ENCODE measurements around the gene IMMP2L.

The IMMP2L gene

DNA sequence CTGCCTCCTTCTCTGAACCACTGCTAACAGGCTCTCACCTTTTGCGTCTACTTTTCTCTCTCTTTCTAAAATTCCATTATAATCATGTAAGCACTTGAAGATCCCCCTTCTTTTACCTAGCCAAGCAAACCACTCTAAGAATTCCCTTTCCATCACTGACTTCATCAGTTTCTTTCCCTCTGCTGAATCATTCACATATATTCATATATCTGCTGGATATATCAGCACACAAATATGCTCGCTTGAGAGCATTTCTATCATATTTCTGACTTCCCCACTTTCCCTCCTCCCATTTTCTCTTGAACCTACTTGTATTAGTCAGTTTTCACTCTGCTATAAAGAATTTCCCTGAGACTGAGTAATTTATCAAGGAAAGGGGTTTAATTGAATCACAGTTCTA lies 555.6 kb downstream of the IMMP2L start:
- no peak for DNase-seq (ENCODE audit: low spot score in 2 of 2)
- Mint-ChIP-seq H3K4me3 (no peak overlapping the region), H3K27ac (ENCODE audit: low read depth) (no peak overlapping the region), H3K4me1 (peaks cover 1% of the 10 kb centered on the region), H3K36me3 (ENCODE audit: insufficient read depth) (no peaks in the 10 kb centered on the region), H3K9me3 (no peaks in the 10 kb centered on the region), H3K27me3 (no peaks in the 10 kb centered on the region)
- no peak for ATAC-seq (replicated peaks; ENCODE audit: extremely low read depth, poor library complexity, severe bottlenecking)

DNA sequence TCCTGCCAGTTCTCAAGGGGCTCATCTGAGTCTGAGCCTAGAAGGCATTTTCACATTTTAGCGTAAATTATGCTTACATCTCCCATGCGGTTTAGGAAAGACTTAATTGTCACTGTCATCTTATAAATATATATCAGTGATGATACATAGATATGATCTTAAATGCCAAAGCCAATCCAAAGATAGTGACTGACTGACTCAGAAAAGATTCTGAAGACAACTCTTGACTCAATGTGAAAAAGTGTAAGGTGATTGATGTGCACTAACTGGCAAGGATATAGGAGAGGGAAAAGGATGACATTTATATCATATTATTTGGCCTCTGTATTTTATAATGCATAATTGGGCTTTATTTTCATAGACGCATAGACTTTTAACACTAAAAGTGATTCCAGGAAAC lies 556.3 kb downstream of the IMMP2L start:
- Mint-ChIP-seq H3K4me1 (no peaks in the 10 kb centered on the region), H3K36me3 (ENCODE audit: insufficient read depth) (no peaks in the 10 kb centered on the region), H3K27me3 (no peaks in the 10 kb centered on the region), H3K27ac (ENCODE audit: low read depth) (no peak overlapping the region), H3K4me3 (no peak overlapping the region), H3K9me3 (no peaks in the 10 kb centered on the region)
- ATAC-seq (replicated peaks; ENCODE audit: extremely low read depth, poor library complexity, severe bottlenecking) = no peak
- no peak for DNase-seq (ENCODE audit: low spot score in 2 of 2)

DNA sequence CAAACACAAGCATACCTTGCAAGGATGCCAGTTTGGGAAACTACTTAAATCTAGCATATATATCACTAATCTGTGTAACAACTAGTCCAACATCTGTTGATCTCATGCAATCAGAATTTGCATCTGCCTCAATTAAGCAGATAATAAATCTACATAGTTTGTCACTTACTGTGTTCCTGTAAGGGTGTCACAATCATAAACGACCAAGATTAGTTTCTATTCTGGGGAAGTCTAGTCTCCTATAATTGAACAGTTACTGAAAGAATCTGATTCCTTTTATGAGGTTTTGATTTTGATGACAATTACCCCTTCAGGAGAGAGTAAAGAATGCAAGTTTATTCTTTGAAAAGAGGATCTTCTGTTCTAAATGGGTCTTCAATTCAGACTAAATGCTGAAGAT lies 556.8 kb downstream of the IMMP2L start:
- Mint-ChIP-seq H3K4me3 (no peak overlapping the region), H3K9me3 (no peaks in the 10 kb centered on the region), H3K27me3 (no peaks in the 10 kb centered on the region), H3K4me1 (no peaks in the 10 kb centered on the region), H3K27ac (ENCODE audit: low read depth) (no peak overlapping the region), H3K36me3 (ENCODE audit: insufficient read depth) (no peaks in the 10 kb centered on the region)
- DNase-seq (ENCODE audit: low spot score in 2 of 2) (no peak), ATAC-seq (replicated peaks; ENCODE audit: extremely low read depth, poor library complexity, severe bottlenecking) (no peak)

DNA sequence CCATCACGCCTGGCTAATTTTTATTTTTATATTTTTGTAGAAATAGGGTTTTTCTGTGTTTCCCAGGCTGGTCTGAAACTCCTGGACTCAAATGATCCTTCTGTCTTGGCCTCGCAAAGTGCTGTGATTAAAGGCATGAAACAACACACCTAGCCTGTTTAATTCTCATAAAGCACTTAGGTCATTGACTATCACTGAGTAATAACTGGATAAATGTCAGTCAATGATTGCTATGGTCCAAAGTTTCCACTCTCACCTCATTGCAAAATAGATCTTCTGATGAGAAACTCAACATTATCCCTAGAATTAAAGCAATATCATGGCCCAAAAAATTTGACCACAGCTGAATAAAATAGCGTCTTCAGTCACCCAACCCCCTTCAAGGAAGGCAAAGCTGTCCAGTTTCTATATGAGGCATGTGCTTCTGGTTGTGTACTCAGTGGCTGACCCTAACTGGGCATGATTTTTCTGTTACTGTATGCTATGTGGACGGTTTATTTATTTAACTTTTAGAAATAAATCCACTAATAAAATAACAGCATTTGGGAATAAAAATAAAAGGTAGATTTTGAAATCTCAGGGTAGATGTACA lies 557.9 kb downstream of the IMMP2L start:
- H3K4me1 Mint-ChIP-seq = no peaks in the 10 kb centered on the region
- H3K9me3 Mint-ChIP-seq = no peaks in the 10 kb centered on the region
- DNase-seq (ENCODE audit: low spot score in 2 of 2) (no peak), ATAC-seq (replicated peaks; ENCODE audit: extremely low read depth, poor library complexity, severe bottlenecking) (no peak)
- no peaks in the 10 kb centered on the region for H3K36me3 Mint-ChIP-seq (ENCODE audit: insufficient read depth)
- H3K27me3 Mint-ChIP-seq = no peaks in the 10 kb centered on the region
- no peak overlapping the region for H3K4me3 Mint-ChIP-seq
- H3K27ac Mint-ChIP-seq (ENCODE audit: low read depth) = no peak overlapping the region

DNA sequence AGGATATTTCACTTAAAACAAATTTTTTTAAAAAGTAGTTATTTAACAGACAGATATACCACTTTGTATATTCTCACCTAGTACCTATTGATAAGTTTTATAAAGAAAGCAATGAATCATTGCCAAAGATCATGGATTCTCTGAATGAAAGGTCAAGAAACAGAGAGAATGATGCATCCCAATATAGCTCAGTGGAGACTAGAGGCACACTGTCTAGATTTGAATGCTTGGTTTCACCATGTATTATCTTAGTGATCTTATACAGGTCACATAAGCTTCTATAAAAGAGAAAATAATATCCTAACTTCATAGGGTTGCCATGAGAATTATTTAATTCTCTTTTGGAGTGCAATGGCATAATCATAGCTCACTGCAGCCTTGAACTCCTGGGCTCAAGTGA lies 558.4 kb downstream of the IMMP2L start:
- Mint-ChIP-seq H3K27me3 (no peaks in the 10 kb centered on the region), H3K27ac (ENCODE audit: low read depth) (no peak overlapping the region), H3K4me1 (no peaks in the 10 kb centered on the region), H3K36me3 (ENCODE audit: insufficient read depth) (no peaks in the 10 kb centered on the region), H3K9me3 (no peaks in the 10 kb centered on the region), H3K4me3 (no peak overlapping the region)
- DNase-seq (ENCODE audit: low spot score in 2 of 2) (no peak), ATAC-seq (replicated peaks; ENCODE audit: extremely low read depth, poor library complexity, severe bottlenecking) (no peak)

DNA sequence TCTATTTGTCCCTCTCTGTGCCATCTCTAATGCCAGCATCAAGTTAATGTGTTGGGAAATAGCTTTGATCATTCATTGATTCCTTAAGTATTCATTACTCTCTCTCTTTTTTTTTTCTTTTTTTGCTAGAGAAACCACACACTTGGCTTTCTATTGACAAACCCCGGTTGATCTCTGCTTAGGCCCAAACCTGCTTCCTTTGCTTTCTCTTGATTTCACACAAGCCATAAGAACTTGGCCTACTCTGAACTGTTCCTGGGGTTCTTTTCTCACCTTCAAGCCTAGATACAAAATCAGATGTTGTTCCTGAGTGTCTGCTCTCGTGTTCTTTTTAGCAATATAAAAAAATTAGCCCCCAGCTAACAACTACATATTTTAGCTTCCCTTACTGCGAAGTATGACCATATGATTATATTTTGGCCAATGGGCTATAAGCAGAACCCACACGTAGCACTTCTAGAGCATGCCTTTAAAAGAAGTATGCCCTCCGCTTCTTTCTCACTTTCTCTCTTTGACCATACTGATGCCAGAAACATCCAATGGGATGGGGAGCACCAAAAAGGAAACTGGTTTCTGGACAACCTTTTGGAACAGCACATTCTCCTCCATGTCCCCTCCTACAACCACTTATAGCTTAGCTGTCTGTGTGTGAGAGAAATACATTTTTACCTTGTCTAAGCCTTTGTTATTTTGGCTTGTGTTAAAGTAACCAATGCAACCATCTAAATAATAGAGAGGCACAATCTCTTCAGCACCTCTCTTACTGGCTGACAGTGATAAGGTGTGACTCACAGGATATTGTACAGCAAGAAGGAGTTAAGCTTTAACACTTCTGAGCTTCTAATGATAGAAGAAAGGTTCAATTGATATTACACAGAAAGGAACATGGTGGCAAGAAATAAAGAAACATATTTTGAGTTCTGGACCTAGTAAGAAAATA lies 568.0 kb downstream of the IMMP2L start:
- DNase-seq (ENCODE audit: low spot score in 2 of 2) (no peak), ATAC-seq (replicated peaks; ENCODE audit: extremely low read depth, poor library complexity, severe bottlenecking) (peak; percentile 54)
- Mint-ChIP-seq H3K36me3 (ENCODE audit: insufficient read depth) (no peaks in the 10 kb centered on the region), H3K27me3 (no peaks in the 10 kb centered on the region), H3K27ac (ENCODE audit: low read depth) (peak overlapping the region; percentile 23), H3K4me3 (no peak overlapping the region), H3K9me3 (no peaks in the 10 kb centered on the region), H3K4me1 (peaks cover 25% of the 10 kb centered on the region)

DNA sequence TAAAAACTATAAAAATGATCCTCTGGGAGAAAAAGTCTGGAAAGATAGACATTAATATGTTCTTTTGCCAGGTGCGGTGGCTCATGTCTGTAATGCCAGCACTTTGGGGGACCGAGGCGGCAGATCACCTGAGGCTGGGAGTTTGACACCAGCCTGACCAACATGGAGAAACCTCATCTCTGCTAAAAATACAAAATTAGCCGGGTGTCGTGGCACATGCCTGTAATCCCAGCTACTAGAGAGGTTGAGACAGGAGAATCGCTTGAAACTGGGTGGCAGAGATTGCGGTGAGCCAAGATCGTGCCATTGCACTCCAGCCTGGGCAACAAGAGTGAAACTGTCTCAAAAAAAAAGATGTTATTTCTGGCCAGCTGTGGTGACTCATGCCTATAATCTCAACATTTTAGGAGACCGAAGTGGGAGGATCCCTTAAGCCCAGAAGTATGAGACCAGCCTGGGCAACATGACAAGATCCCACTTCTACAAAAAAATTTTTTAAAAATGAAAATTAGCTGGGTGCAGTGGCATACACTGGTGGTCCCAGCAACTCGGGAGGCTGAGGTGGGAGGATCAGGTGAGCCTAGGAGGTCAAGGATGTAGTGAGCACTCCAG lies 573.3 kb downstream of the IMMP2L start:
- DNase-seq (ENCODE audit: low spot score in 2 of 2) (no peak), ATAC-seq (replicated peaks; ENCODE audit: extremely low read depth, poor library complexity, severe bottlenecking) (no peak)
- no peaks in the 10 kb centered on the region for H3K27me3 Mint-ChIP-seq
- H3K27ac Mint-ChIP-seq (ENCODE audit: low read depth) = no peak overlapping the region
- H3K36me3 Mint-ChIP-seq (ENCODE audit: insufficient read depth) = peaks cover 2% of the 10 kb centered on the region
- no peak overlapping the region for H3K4me3 Mint-ChIP-seq
- H3K9me3 Mint-ChIP-seq = no peaks in the 10 kb centered on the region
- peaks cover 10% of the 10 kb centered on the region for H3K4me1 Mint-ChIP-seq

DNA sequence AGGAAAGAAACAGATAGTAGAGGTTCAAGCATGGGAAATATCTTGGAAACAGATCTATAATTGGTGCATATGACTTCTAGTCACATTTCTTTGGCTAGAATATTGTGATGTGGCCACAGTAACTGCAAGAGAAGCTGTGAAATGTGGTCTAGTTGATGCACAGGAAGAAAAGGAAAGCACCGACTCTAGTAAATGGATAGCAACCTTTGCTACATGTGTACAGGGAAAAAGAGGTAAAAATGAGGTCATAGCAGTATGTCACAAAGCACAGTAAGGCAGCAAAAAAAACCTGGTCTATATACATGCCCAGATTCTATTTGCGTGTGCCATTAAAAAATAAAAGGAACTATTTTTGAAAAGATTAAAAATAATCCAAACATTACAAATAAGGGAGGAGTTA lies 573.9 kb downstream of the IMMP2L start:
- no peak overlapping the region for H3K4me3 Mint-ChIP-seq
- no peak overlapping the region for H3K27ac Mint-ChIP-seq (ENCODE audit: low read depth)
- H3K9me3 Mint-ChIP-seq = no peaks in the 10 kb centered on the region
- H3K27me3 Mint-ChIP-seq = no peaks in the 10 kb centered on the region
- ATAC-seq (replicated peaks; ENCODE audit: extremely low read depth, poor library complexity, severe bottlenecking) (no peak), DNase-seq (ENCODE audit: low spot score in 2 of 2) (no peak)
- peaks cover 3% of the 10 kb centered on the region for H3K4me1 Mint-ChIP-seq
- peaks cover 2% of the 10 kb centered on the region for H3K36me3 Mint-ChIP-seq (ENCODE audit: insufficient read depth)

DNA sequence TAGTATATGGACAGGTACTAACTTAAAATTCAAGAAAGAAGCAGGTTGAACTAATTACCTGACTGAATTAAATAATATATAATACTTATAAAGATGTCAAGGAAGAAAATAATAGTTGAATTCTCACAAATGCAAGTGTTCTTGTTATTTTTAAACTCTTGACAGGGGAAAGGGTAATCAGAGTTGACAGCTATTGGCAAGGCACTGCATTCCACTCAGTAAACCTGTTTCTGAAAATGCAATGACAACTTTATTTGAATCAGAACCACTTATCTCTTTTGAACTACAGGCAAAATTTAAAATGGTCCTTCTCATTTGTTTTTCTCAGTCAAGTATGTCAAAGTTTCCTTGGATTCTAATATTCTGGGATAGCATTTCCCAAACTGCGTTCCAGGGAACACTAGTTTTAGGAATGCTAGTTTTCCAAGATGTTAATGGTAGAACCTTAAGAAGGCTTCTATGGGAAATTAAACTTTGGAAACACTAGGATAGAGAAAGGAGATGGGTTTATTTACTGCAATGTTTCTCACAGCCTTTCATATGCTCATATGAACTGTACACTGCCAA lies 575.1 kb downstream of the IMMP2L start:
- Mint-ChIP-seq H3K4me1 (no peaks in the 10 kb centered on the region), H3K27ac (ENCODE audit: low read depth) (no peak overlapping the region), H3K9me3 (no peaks in the 10 kb centered on the region), H3K27me3 (no peaks in the 10 kb centered on the region), H3K36me3 (ENCODE audit: insufficient read depth) (peaks cover 2% of the 10 kb centered on the region), H3K4me3 (no peak overlapping the region)
- ATAC-seq (replicated peaks; ENCODE audit: extremely low read depth, poor library complexity, severe bottlenecking) (no peak), DNase-seq (ENCODE audit: low spot score in 2 of 2) (no peak)

DNA sequence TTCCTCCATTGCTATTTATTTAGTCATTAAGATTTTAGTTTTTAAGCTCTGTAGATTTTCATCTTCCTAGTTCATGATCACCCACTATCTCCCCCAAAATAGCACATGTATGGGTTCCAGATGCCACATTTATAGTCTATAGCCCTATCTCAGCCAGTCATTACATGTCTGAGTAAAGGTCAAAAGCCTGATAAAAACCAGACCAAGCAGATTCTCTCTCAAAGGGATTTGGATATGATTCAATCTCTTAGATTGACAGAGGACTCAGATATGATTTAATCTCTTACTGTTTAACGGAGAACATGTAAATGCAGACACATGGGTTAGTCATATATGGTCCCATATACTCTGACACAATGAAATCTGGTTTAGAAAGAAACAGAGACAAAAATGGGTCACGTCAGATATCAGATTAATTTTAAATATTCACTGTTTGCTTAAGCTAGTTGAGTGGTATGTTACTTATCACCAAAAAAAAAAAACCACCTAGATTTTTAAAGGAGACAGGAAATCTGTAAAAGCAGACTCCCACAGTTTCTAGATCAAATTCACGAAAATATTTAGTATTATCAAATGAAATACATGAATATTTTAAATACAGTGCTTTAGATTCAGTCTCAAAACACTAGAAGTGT lies 578.4 kb downstream of the IMMP2L start:
- Mint-ChIP-seq H3K27ac (ENCODE audit: low read depth) (no peak overlapping the region), H3K4me1 (no peaks in the 10 kb centered on the region), H3K9me3 (no peaks in the 10 kb centered on the region), H3K27me3 (no peaks in the 10 kb centered on the region), H3K36me3 (ENCODE audit: insufficient read depth) (peaks cover 2% of the 10 kb centered on the region), H3K4me3 (no peak overlapping the region)
- ATAC-seq (replicated peaks; ENCODE audit: extremely low read depth, poor library complexity, severe bottlenecking) (no peak), DNase-seq (ENCODE audit: low spot score in 2 of 2) (no peak)

DNA sequence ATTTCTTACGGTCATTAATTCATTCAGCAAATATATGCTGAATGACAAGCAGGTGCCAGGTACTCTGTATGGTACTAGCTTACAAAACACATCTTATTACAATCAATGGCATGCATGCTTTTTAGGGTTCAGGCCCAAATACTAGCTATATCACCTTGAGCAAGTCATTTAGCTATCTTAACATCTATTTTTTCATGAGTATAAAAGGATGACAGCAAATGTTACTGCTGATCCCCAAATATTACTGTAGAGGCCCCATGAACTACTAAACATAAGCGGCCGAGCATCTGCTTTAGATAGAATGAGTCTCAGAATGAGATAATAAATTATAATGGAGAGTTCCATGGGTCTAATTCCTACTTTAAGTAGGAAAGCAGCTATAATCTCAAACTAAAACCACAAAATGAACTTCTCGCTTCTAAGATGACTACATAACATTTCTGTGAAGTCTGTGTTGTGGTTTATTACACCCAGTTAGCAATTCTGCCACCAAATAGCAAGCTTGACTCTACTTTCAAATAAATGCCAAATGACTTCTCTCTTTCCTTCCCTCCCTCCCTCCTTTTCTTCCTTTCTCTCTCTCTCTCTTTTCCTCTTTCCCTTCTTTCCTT lies 585.1 kb downstream of the IMMP2L start:
- no peaks in the 10 kb centered on the region for H3K36me3 Mint-ChIP-seq (ENCODE audit: insufficient read depth)
- peaks cover 8% of the 10 kb centered on the region for H3K4me1 Mint-ChIP-seq
- DNase-seq (ENCODE audit: low spot score in 2 of 2) (no peak), ATAC-seq (replicated peaks; ENCODE audit: extremely low read depth, poor library complexity, severe bottlenecking) (peak; percentile 52)
- peak overlapping the region; percentile 74 for H3K27ac Mint-ChIP-seq (ENCODE audit: low read depth)
- no peaks in the 10 kb centered on the region for H3K27me3 Mint-ChIP-seq
- H3K9me3 Mint-ChIP-seq = no peaks in the 10 kb centered on the region
- H3K4me3 Mint-ChIP-seq = peak overlapping the region; percentile 43

DNA sequence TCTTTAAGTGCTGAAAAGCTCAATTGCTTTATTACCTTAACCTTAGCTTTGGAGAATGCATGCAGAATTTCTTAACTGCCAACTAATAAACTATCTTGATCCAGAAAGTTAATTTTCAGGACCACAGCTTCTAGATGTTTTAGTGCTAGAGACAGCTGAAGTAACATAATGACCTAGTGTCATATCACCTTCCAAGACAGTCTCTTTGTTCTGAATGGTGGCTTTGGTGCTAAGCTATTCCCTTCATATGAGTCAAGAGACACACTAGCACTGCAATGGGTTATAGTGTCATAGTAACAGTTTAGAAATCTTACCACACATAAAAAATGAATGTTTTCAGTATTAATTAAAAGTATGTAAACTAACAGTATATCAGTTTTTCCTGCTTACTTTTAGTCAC lies 586.8 kb downstream of the IMMP2L start:
- ATAC-seq (replicated peaks; ENCODE audit: extremely low read depth, poor library complexity, severe bottlenecking) = no peak
- Mint-ChIP-seq H3K27ac (ENCODE audit: low read depth) (no peak overlapping the region), H3K36me3 (ENCODE audit: insufficient read depth) (no peaks in the 10 kb centered on the region)

More for the DNA sequence above, 586.8 kb downstream of the IMMP2L start:
- DNase-seq (ENCODE audit: low spot score in 2 of 2) = no peak
- H3K9me3 Mint-ChIP-seq = no peaks in the 10 kb centered on the region
- no peak overlapping the region for H3K4me3 Mint-ChIP-seq
- no peaks in the 10 kb centered on the region for H3K27me3 Mint-ChIP-seq
- peaks cover 8% of the 10 kb centered on the region for H3K4me1 Mint-ChIP-seq

Measured in central memory CD8-positive, alpha-beta T cell (primary cell).